ENCODE results near the gene H1-8.
A peak's percentile ranks its signal among the peaks of the same experiment; 100 is the strongest.
"Not testable (repeated sequence)": the region's sequence is repeated elsewhere in the genome, so short reads cannot be mapped to it uniquely, and the experiment has no call there.

Gene H1-8

GRCh38 chr3:129498603-129499488 lies 44.1 kb upstream of the H1-8 start:
- not testable (repeated sequence) for H3K23ac ChIP-seq (ENCODE audit: low read length); H2AK5ac ChIP-seq (ENCODE audit: low read length); H3K9ac ChIP-seq (ENCODE audit: low read length); H2BK15ac ChIP-seq (replicated peaks; ENCODE audit: low read depth); H2BK120ac ChIP-seq (ENCODE audit: low read depth, low read length); H3K4me1 ChIP-seq (ENCODE audit: control insufficient read depth, low read depth, low read length); H4K5ac ChIP-seq (ENCODE audit: low read length); H3K4ac ChIP-seq (ENCODE audit: low read depth, low read length); H3K27me3 ChIP-seq (ENCODE audit: insufficient read depth, low read length, poor library complexity); H3K36me3 ChIP-seq (ENCODE audit: control insufficient read depth, insufficient read depth, low read length); H3K18ac ChIP-seq (ENCODE audit: low read length); H2BK5ac ChIP-seq (ENCODE audit: low read length); H3K4me3 ChIP-seq (ENCODE audit: low read length); H4K8ac ChIP-seq (ENCODE audit: low read depth, low read length); H3K4me2 ChIP-seq (ENCODE audit: low read length); DNase-seq; H3K27ac ChIP-seq (ENCODE audit: low read depth, low read length); H3K56ac ChIP-seq (ENCODE audit: low read length); H3K79me1 ChIP-seq (ENCODE audit: low read length); H3K79me2 ChIP-seq (ENCODE audit: control insufficient read depth, insufficient read depth, low read length)
- WGBS (ENCODE audit: extremely low coverage, insufficient coverage, low lambda C conversion rate) = no CpG with 5 or more reads among the region's 8 CpGs

DNA sequence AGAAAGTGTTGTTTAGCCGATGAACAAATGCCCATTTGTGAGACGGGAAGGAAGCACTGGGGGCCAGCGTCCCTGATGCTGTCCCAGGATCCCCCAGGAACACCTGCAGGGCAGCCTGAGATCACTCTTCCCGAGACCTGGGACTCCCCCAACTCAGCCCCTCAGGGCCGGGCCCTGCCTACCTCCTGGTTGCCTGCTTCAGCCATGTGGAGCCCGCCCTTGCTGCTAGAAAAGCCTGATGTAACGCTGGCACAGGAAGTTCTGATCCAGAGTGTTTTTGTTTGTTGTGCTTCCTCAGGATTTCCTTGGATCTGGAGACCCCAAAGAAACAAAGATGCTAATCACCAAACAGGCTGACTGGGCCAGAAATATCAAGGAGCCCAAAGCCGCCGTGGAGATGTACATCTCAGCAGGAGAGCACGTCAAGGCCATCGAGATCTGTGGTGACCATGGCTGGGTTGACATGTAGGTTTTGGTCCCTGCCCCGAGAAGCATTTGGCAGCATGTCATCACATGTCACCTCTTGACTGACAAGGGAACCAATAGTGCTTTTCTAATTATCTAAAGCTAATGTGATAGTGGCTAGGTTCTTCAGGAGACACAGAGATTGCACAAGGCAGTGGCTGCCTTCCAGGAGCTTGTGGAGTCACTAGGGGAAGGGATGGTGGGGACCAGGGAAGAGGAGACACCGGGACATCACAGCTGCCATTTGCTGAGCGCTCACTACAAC lies 43.2 kb upstream of the H1-8 start:
- H3K27me3 ChIP-seq (ENCODE audit: insufficient read depth, low read length, poor library complexity) = not testable (repeated sequence)

DNA sequence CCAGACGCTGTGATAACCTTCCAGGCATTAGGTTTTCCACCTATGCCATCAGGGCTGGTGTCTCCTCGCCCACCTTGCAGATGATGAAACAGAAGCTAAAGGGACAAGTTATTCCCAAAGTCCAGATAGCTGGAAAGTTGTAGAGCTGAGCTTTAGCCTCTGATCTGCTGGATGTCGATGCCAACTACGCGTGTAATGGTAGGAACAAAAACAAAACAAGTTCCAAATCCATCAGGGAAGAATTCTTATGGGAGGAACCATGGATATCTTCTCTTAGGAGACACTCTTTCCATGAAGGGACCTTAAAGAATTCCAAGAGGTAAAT lies 42.7 kb upstream of the H1-8 start:
- Histone ChIP-seq H3K4me2 (ENCODE audit: low read length) (no peak overlapping the region), H3K4ac (ENCODE audit: low read depth, low read length) (no peak overlapping the region), H3K4me1 (ENCODE audit: control insufficient read depth, low read depth, low read length) (peaks cover 3% of the 10 kb centered on the region), H3K9ac (ENCODE audit: low read length) (no peak overlapping the region), H3K27me3 (ENCODE audit: insufficient read depth, low read length, poor library complexity) (no peaks in the 10 kb centered on the region), H3K23ac (ENCODE audit: low read length) (peak overlapping the region; percentile 66), H3K18ac (ENCODE audit: low read length) (no peak overlapping the region), H3K79me1 (ENCODE audit: low read length) (no peaks in the 10 kb centered on the region), H3K56ac (ENCODE audit: low read length) (no peak overlapping the region), H4K5ac (ENCODE audit: low read length) (no peak overlapping the region), H2BK5ac (ENCODE audit: low read length) (no peak overlapping the region), H4K8ac (ENCODE audit: low read depth, low read length) (no peak overlapping the region), H3K27ac (ENCODE audit: low read depth, low read length) (no peak overlapping the region), H3K36me3 (ENCODE audit: control insufficient read depth, insufficient read depth, low read length) (peaks cover 3% of the 10 kb centered on the region), H3K4me3 (ENCODE audit: low read length) (no peak overlapping the region), H2BK15ac (replicated peaks; ENCODE audit: low read depth) (no peak overlapping the region), H2BK120ac (ENCODE audit: low read depth, low read length) (no peak overlapping the region), H2AK5ac (ENCODE audit: low read length) (no peak overlapping the region), H3K79me2 (ENCODE audit: control insufficient read depth, insufficient read depth, low read length) (no peaks in the 10 kb centered on the region)
- WGBS (ENCODE audit: extremely low coverage, insufficient coverage, low lambda C conversion rate) = no CpG with 5 or more reads among the region's 5 CpGs
- no peak for DNase-seq

More for the DNA sequence above, 43.2 kb upstream of the H1-8 start:
- H3K79me2 ChIP-seq (ENCODE audit: control insufficient read depth, insufficient read depth, low read length); H3K4me2 ChIP-seq (ENCODE audit: low read length); H3K79me1 ChIP-seq (ENCODE audit: low read length); H2AK5ac ChIP-seq (ENCODE audit: low read length); H3K4ac ChIP-seq (ENCODE audit: low read depth, low read length); H3K4me1 ChIP-seq (ENCODE audit: control insufficient read depth, low read depth, low read length); H2BK15ac ChIP-seq (replicated peaks; ENCODE audit: low read depth); H2BK5ac ChIP-seq (ENCODE audit: low read length); H3K36me3 ChIP-seq (ENCODE audit: control insufficient read depth, insufficient read depth, low read length); H2BK120ac ChIP-seq (ENCODE audit: low read depth, low read length); H3K27ac ChIP-seq (ENCODE audit: low read depth, low read length); H4K5ac ChIP-seq (ENCODE audit: low read length); H3K56ac ChIP-seq (ENCODE audit: low read length); H3K4me3 ChIP-seq (ENCODE audit: low read length); H4K8ac ChIP-seq (ENCODE audit: low read depth, low read length); DNase-seq; H3K18ac ChIP-seq (ENCODE audit: low read length); H3K9ac ChIP-seq (ENCODE audit: low read length): not testable (repeated sequence)
- no CpG with 5 or more reads among the region's 14 CpGs for WGBS (ENCODE audit: extremely low coverage, insufficient coverage, low lambda C conversion rate)
- H3K23ac ChIP-seq (ENCODE audit: low read length) = peak overlapping the region; percentile 66

GRCh38 chr3:129501630-129502029 lies 41.3 kb upstream of the H1-8 start:
- H3K27ac ChIP-seq (ENCODE audit: low read depth, low read length) = no peak overlapping the region
- H2BK15ac ChIP-seq (replicated peaks; ENCODE audit: low read depth) = no peak overlapping the region
- H3K56ac ChIP-seq (ENCODE audit: low read length) = no peak overlapping the region
- DNase-seq = no peak
- H2BK5ac ChIP-seq (ENCODE audit: low read length) = no peak overlapping the region
- peaks cover 3% of the 10 kb centered on the region for H3K36me3 ChIP-seq (ENCODE audit: control insufficient read depth, insufficient read depth, low read length)
- no peak overlapping the region for H3K9ac ChIP-seq (ENCODE audit: low read length)
- H2AK5ac ChIP-seq (ENCODE audit: low read length) = no peak overlapping the region
- H3K4me3 ChIP-seq (ENCODE audit: low read length) = no peak overlapping the region
- no peak overlapping the region for H4K8ac ChIP-seq (ENCODE audit: low read depth, low read length)
- no peak overlapping the region for H3K4me2 ChIP-seq (ENCODE audit: low read length)
- H3K27me3 ChIP-seq (ENCODE audit: insufficient read depth, low read length, poor library complexity) = no peaks in the 10 kb centered on the region
- H3K18ac ChIP-seq (ENCODE audit: low read length) = no peak overlapping the region
- H3K4me1 ChIP-seq (ENCODE audit: control insufficient read depth, low read depth, low read length) = no peaks in the 10 kb centered on the region
- no peaks in the 10 kb centered on the region for H3K79me2 ChIP-seq (ENCODE audit: control insufficient read depth, insufficient read depth, low read length)
- H3K4ac ChIP-seq (ENCODE audit: low read depth, low read length) = no peak overlapping the region
- no peak overlapping the region for H4K5ac ChIP-seq (ENCODE audit: low read length)
- WGBS (ENCODE audit: extremely low coverage, insufficient coverage, low lambda C conversion rate) = no CpG with 5 or more reads among the region's 5 CpGs
- no peak overlapping the region for H3K23ac ChIP-seq (ENCODE audit: low read length)
- no peak overlapping the region for H2BK120ac ChIP-seq (ENCODE audit: low read depth, low read length)
- no peaks in the 10 kb centered on the region for H3K79me1 ChIP-seq (ENCODE audit: low read length)

DNA sequence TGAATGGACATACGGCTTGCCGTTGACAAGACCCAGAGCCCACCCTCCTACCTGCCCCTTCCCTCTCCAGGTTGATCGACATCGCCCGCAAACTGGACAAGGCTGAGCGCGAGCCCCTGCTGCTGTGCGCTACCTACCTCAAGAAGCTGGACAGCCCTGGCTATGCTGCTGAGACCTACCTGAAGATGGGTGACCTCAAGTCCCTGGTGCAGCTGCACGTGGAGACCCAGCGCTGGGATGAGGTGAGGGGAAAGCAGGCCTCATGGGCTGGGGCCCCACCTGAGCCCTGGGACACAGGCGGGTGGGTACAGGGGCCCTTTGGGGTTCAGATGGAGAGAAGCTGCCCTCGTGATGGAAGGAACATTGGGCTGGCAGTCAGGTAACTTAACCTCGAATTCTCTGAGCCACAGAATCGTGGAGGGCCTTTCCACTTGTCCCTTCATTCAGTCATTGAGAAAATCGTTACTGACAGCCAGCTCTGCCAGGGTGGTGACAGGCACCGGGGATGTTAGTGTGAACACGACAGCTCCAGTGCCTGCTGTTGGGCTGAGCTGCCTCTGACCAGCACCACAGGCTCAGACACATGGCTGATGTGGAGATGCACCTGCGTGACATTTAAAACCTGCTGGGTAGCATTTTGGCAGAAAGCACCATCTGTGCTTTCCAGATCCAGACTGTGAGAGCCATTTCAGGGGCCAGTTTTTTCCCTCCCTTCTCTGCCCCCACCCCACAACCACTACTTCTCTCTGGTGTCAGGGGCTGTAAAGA lies 40.1 kb upstream of the H1-8 start:
- Histone ChIP-seq H2BK15ac (replicated peaks; ENCODE audit: low read depth) (no peak overlapping the region), H3K4ac (ENCODE audit: low read depth, low read length) (no peak overlapping the region), H3K9ac (ENCODE audit: low read length) (no peak overlapping the region), H3K79me2 (ENCODE audit: control insufficient read depth, insufficient read depth, low read length) (no peaks in the 10 kb centered on the region), H2BK5ac (ENCODE audit: low read length) (no peak overlapping the region), H3K4me3 (ENCODE audit: low read length) (no peak overlapping the region), H3K23ac (ENCODE audit: low read length) (no peak overlapping the region), H2BK120ac (ENCODE audit: low read depth, low read length) (no peak overlapping the region), H4K8ac (ENCODE audit: low read depth, low read length) (no peak overlapping the region), H4K5ac (ENCODE audit: low read length) (no peak overlapping the region), H3K79me1 (ENCODE audit: low read length) (no peaks in the 10 kb centered on the region), H3K4me1 (ENCODE audit: control insufficient read depth, low read depth, low read length) (no peaks in the 10 kb centered on the region), H3K27me3 (ENCODE audit: insufficient read depth, low read length, poor library complexity) (no peaks in the 10 kb centered on the region), H2AK5ac (ENCODE audit: low read length) (no peak overlapping the region), H3K56ac (ENCODE audit: low read length) (no peak overlapping the region), H3K27ac (ENCODE audit: low read depth, low read length) (no peak overlapping the region), H3K18ac (ENCODE audit: low read length) (no peak overlapping the region), H3K4me2 (ENCODE audit: low read length) (no peak overlapping the region), H3K36me3 (ENCODE audit: control insufficient read depth, insufficient read depth, low read length) (peaks cover 3% of the 10 kb centered on the region)
- no peak for DNase-seq
- WGBS (ENCODE audit: extremely low coverage, insufficient coverage, low lambda C conversion rate) = no CpG with 5 or more reads among the region's 18 CpGs
